Esophagus muscularis mucosa (tissue), 4 donors: ENCODE data around the gene MISP3. TPM values are rescaled to one million over a fixed set of nuclear protein-coding genes. Genes with fewer than 3 reads are reported as not detected.
"Not testable (repeated sequence)": the region's sequence is repeated elsewhere in the genome, so short reads cannot be mapped to it uniquely, and the experiment has no call there.

Experiments used
- DNase-seq: peaks from one replicate; pipeline ENCODE4 v3.0.0-alpha.2; 2017; ENCODE audit errors: extremely low spot score
- H3K27ac ChIP-seq, 4 donors: fragments of 200-600 bp; sonication (generic); replicated peaks in 1 of 4; 1 replicate in 3 of 4; 2 replicates in 1 of 4; pipeline ENCODE4 v1.5.1; 2016 to 2019; ENCODE audit warnings: mild to moderate bottlenecking in 1 of 4
- H3K27me3 ChIP-seq, 4 donors: fragments of 200-600 bp; sonication (generic); one replicate each; pipeline versions ENCODE4 v1.5.1 to v1.6.0; 2016 to 2019
- H3K36me3 ChIP-seq, 4 donors: fragments of 200-600 bp; sonication (generic); one replicate each; pipeline ENCODE4 v1.5.1; 2016 to 2019
- H3K4me1 ChIP-seq, 4 donors: fragments of 200-600 bp; sonication (generic); one replicate each; pipeline ENCODE4 v1.5.1; 2016 to 2019
- H3K4me3 ChIP-seq, 4 donors: fragments of 200-600 bp; sonication (generic); 1 replicate in 2 of 4; 2 replicates in 2 of 4; pipeline ENCODE4 v1.5.1; 2016 to 2019; ENCODE audit warnings: mild to moderate bottlenecking in 4 of 4, moderate library complexity in 1 of 4
- H3K9me3 ChIP-seq, 4 donors: fragments of 200-600 bp; sonication (generic); 1 replicate in 3 of 4; 2 replicates in 1 of 4; pipeline ENCODE4 v1.5.1; 2016 to 2019
- CTCF ChIP-seq, 3 experiments: fragments of 200-600 bp in 2 of 3; fragments of 450-650 bp in 1 of 3; sonication (generic) in 2 of 3; IDR thresholded peaks; one replicate each; pipeline ENCODE4 v1.5.1; 2017 to 2019; ENCODE audit warnings: antibody characterized with exemption in 3 of 3, mild to moderate bottlenecking in 2 of 3, moderate library complexity in 1 of 3
- EP300 ChIP-seq: sonication (generic); formaldehyde crosslinking; IDR thresholded peaks from one replicate; pipeline ENCODE4 v1.6.1; 2017; ENCODE audit warnings: antibody characterized with exemption
- POLR2A ChIP-seq: fragments of 450-650 bp; IDR thresholded peaks from one replicate; pipeline ENCODE4 v1.6.1; 2017; ENCODE audit warnings: antibody characterized with exemption, moderate library complexity, mild to moderate bottlenecking, low read depth
- POLR2AphosphoS5 ChIP-seq, 2 donors: sonication (generic); formaldehyde crosslinking; IDR thresholded peaks; one replicate each; pipeline ENCODE4 v1.6.1; 2017; ENCODE audit warnings: antibody characterized with exemption in 2 of 2
- WGBS: methylation state at CpG from one replicate; pipeline ENCODE4 v1.1.5; 2018; 5-methylcytosine and 5-hydroxymethylcytosine counted together
- intact Hi-C: fragments of 100-400 bp; cut with DNase I; formaldehyde crosslinking; loops from one replicate; pipeline ENCODE4 v1.15.1; 2023
- total RNA-seq, 4 donors: library from RNA; depleted of rRNA; stranded (reverse); fragments of >200 nt; gene quantifications; one replicate each; pipeline versions ENCODE4 v1.1.0 to v1.2.1, GENCODE V29; 2016

Gene MISP3
- total RNA-seq, 4 donors from 2014 or later, result 1.5 to 11.1 (median 7.6) TPM

GRCh38 chr19:14035706-14036105 is 36.9 kb upstream of the MISP3 start:
- intact Hi-C loops, result no loop called here
- WGBS, result 79% methylated on average over 7 of the region's 7 CpGs

GRCh38 chr19:14039181-14039580 is 33.4 kb upstream of the MISP3 start:
- peaks cover 0 to 10% (median 8%) of the 10 kb centered on the region in 4 donors for H3K4me1 ChIP-seq
- H3K27ac ChIP-seq, result no peak overlapping the region
- H3K4me3 ChIP-seq, result no peak overlapping the region
- no peaks in the 10 kb centered on the region for H3K9me3 ChIP-seq
- no peak for TF ChIP-seq CTCF (IDR thresholded peaks at IDR 0.05)
- TF ChIP-seq EP300, result no peak
- no peak for TF ChIP-seq POLR2AphosphoS5 (IDR thresholded peaks at IDR 0.05)
- no peak for TF ChIP-seq POLR2A
- DNase-seq, result no peak
- WGBS, result 81% methylated on average over 6 of the region's 7 CpGs
- no peaks in the 10 kb centered on the region for H3K36me3 ChIP-seq
- intact Hi-C loops, result no loop called here
- peaks cover 0 to 2% (median 0%) of the 10 kb centered on the region in 4 donors for H3K27me3 ChIP-seq

More at GRCh38 chr19:14035706-14036105, 36.9 kb upstream of the MISP3 start:
- peaks cover 11 to 16% (median 14%) of the 10 kb centered on the region in 4 donors for H3K4me1 ChIP-seq
- no peak overlapping the region for H3K27ac ChIP-seq
- H3K4me3 ChIP-seq, result no peak overlapping the region
- H3K36me3 ChIP-seq, result no peaks in the 10 kb centered on the region
- DNase-seq, result no peak
- no peaks in the 10 kb centered on the region for H3K9me3 ChIP-seq
- peaks cover 0 to 33% (median 5%) of the 10 kb centered on the region in 4 donors for H3K27me3 ChIP-seq
- TF ChIP-seq POLR2AphosphoS5 (IDR thresholded peaks at IDR 0.05), result no peak
- TF ChIP-seq POLR2A, result no peak

GRCh38 chr19:14042659-14043608 is 29.7 kb upstream of the MISP3 start:
- H3K27ac ChIP-seq, result peak overlapping the region in 1 of 4 donors; percentile 23
- H3K27me3 ChIP-seq, H3K36me3 ChIP-seq, H3K4me1 ChIP-seq, H3K9me3 ChIP-seq, intact Hi-C loops, H3K4me3 ChIP-seq: not testable (repeated sequence)
- DNase-seq, result peak; percentile 90
- peak; percentile 31 to 55 (median 41) for TF ChIP-seq CTCF (IDR thresholded peaks at IDR 0.05)
- WGBS, result 71% methylated on average over 18 of the region's 19 CpGs

GRCh38 chr19:14047866-14048265 is 24.7 kb upstream of the MISP3 start:
- H3K9me3 ChIP-seq, intact Hi-C loops, H3K27me3 ChIP-seq, H3K4me3 ChIP-seq, H3K27ac ChIP-seq, H3K4me1 ChIP-seq, DNase-seq: not testable (repeated sequence)
- WGBS, result 97% methylated on average over 10 of the region's 10 CpGs
- peaks cover 0 to 24% (median 0%) of the 10 kb centered on the region in 4 donors for H3K36me3 ChIP-seq

- H3K27ac ChIP-seq, result no peak overlapping the region
- DNase-seq, result peak; percentile 89
- H3K4me3 ChIP-seq, result no peak overlapping the region
- H3K4me1 ChIP-seq, result no peaks in the 10 kb centered on the region
- intact Hi-C loops, result no loop called here
- H3K27me3 ChIP-seq, result no peaks in the 10 kb centered on the region
- TF ChIP-seq POLR2A (no peak), CTCF (IDR thresholded peaks at IDR 0.05) (peak; percentile 50 to 80 (median 50)), POLR2AphosphoS5 (IDR thresholded peaks at IDR 0.05) (no peak), EP300 (no peak)
- H3K36me3 ChIP-seq, result peaks cover 0 to 24% (median 0%) of the 10 kb centered on the region in 4 donors
- WGBS, result 85% methylated on average over 8 of the region's 8 CpGs
- H3K9me3 ChIP-seq, result peaks cover 0 to 8% (median 4%) of the 10 kb centered on the region in 4 donors
Observed at GRCh38 chr19:14048443-14049153, 24.0 kb upstream of the MISP3 start.
